Cortex of kidney (tissue), 1 donor: ENCODE data around the gene FES.
A peak's percentile ranks its signal among the peaks of the same experiment; 100 is the strongest.

Source experiments
- DNase-seq: peaks from one replicate; lab custom pipeline; 2025; lab: John Stamatoyannopoulos, UW

Gene FES

DNA sequence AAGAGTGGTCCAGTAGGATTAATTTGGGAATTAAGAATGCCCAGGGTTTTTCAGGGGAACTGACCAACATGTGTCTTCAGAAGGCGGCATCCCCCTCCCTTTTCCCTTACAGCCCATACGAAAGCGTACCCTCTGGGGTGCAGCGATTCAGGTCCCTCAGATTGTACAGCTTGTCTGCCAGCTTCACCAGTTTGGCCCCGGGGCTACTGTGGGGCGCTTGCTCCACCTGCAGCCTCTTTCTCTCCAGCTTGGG lies 47.2 kb downstream of the FES start:
- no peak for DNase-seq

DNA sequence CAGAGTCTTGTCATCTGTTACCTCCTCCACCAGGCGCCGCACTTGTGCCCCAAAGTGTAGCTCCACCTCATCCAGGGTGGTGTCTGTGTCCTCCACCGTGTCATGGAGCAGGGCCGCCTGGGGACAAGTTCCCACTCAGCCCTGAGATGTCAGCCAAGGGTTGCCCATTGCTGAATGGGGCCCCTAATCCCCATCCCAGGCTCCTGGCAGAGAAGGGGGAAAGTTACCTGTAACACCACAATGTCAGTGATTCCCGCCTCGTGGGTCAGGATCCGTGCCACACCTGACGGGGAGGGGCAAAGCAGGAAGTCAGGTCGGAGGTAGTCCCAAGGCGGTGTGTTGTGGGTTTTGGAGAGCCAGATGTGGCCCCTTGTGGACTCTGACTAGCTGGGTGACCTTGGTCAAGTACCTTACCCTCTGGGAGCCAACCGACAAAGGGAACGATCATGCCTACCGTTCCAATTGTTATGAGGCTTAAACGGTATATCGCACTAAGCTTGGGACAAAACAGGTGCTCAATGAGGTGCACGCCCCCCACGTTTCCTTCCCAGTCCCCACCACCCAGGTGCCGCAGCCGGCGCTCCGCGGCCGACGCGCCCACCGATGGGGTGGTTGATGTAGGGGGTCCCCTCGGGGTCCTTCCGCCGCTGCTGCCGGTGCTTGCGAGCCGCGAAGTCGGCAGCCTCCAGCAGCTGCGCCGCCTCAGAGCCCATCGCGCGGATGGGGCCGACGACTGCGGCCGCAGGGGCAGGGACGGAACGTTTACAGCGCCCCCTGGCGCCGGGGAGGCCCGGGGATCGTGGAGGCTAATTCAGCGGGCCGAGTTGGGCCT lies 47.7 kb downstream of the FES start, which contains the start of gene HDDC3:
HDDC3 (minus strand) TSS at position 722 of the 832 bp plus-strand sequence; CDS start at position 713, 9 bp downstream.
- no peak for DNase-seq

DNA sequence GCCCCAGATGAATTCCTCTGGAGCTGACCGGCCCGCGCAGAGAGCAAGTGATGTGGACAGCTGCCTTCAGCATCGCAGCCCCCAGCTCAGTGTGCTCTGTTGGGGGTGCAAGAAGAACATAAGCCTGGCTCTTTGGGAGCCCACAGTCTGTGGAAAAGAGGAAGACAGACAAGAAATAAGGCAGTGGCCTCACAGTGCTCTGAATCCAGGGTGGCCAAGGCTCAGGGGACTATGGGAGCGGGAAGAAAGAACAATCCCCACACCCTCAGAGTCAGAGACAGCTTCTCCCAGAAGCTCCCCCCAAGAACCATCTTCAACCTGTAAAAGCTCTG lies 48.3 kb downstream of the FES start:
- no peak for DNase-seq

DNA sequence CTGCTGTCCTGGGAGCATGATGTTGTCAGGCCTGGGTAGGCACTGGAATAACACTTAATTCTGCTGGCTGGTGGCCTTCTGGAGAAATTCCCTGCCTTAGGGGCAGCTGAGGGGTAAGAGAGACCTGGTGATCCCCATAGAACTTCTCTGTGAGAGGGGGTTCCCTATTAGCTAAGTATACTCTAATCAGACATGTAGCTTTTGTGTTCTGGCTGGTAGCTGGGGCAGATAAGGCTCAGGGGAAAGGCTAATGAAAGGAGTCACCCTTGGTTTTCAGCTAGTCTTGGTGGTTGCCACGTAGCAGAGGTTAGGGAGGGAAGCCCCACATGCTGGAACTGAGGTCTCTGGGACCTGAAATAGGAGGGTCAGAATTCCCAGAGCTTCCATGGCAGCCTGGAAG lies 49.0 kb downstream of the FES start:
- DNase-seq, result no peak

DNA sequence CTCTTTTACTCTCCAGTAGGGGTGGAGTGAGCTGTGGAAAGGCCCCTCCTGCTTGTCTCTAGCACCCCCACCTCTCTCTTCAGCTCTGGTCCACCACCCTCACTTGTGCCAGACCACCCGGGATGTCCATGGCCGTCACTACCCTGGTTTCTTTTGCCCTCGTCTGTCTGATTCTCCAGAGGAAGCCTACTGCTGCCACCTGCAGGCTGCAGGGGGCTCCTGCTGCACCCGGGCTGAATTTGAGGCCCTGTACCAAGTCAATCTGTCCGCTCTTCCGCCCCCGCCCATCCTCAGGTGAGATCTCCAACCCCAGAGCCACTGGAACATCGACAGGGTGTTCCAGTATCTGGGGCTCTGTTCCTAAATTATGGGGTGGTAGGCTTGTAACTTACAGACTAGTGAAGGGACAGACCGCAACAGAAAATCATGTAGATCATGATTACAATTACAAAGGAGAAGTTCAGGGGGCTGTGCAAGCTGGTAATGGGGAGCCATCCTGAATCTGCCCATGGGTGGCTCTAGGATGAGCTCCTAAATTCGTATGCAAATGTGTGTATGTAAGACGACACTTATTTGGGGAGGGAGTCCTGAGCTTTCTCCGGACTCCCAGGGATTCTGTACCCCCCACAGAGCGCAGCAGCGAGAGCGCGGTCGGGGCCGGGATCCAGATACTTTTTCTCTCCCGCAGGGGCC lies 50.1 kb downstream of the FES start:
- DNase-seq, result no peak

DNA sequence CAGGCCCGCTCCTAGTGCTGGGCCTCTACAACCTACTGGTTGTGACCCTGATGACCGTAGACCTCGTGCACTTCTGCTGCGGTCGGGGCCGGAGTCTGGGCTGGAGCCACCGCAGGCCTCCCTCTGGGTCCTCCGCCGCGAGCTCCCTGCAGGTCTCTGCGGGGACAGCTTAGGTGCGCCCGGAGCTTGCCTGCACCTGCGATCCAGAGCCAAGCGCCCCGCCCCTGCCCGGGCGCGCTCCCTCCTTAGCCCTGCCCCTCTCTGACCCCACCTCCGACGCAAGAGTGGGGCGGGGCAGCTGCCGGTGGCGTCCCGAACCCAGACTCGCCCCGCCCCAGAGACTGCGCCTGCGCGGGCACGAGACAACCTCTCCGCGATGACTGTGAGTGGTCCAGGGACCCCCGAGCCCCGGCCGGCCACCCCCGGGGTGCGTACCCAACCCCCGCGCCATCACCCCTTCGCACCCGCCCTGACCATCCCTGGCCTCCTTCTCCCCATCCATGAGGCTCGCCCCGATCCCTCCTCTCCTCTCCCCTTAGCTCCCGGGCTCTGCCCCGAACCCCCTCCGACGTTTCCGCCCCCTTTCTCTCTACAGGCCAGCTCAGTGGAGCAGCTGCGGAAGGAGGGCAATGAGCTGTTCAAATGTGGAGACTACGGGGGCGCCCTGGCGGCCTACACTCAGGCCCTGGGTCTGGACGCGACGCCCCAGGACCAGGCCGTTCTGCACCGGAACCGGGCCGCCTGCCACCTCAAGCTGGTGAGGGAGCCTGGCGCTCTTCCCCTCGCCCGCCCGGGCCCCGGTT lies 50.8 kb downstream of the FES start, which contains the start of gene UNC45A:
UNC45A (plus strand) TSS at position 337 of the 803 bp plus-strand sequence; CDS start at position 377, 40 bp downstream.
- peak; percentile 48 for DNase-seq

DNA sequence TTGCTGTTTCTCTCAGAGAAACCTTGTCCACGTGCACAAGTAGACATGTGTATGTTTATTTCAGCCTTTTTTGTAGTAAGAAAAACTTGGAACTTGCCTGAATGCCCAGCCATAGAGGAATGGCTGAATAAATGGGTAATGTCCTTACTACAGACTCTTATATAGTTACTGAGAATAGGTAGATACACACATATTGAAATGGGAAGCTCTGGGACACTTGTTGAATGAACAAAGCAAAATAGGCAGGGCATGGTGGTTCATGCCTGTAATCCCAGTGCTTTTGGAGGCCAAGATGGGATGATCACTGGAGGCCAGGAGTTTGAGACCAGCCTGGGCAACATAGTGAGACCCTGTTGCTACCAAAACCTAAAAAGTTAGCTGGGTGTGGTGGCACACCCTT lies 52.5 kb downstream of the FES start:
- DNase-seq, result no peak

DNA sequence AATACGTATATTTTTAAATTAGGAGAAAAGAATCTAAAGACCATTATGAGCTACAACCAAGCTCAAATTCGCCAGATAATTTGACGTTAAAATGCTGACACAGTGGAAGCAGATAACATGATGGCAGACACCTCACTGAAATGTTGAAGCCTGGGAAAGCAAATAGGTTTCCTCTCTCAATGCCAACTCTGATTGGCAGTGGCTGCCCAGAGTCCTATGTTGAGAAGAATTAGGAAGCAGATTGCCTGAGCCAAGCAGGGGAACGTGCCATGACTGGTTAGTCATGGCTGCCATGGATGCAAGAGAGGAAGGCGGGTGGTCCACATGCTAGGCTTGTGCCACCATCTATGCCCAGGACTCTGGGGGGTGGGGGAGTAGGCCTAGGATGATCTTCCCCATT lies 54.0 kb downstream of the FES start:
- DNase-seq, result no peak

DNA sequence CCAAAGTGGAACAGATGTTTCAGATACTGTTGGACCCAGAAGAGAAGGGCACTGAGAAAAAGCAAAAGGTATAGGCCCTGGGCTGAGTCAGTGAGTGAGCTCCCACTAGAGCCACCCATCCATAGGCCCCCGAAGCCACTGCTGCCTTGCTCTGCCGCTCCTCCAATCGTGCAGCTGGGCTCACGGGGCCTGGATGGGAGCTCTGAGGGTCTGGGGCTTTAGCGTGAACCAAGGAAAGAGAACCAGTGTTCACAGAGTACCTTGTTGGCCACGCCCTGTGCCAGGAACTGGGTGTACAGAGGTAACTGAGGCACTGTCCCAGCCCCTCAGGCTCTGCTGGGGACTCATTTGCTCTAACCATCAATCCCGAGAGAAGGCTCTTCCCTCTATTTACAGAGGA lies 55.5 kb downstream of the FES start:
- DNase-seq, result no peak

DNA sequence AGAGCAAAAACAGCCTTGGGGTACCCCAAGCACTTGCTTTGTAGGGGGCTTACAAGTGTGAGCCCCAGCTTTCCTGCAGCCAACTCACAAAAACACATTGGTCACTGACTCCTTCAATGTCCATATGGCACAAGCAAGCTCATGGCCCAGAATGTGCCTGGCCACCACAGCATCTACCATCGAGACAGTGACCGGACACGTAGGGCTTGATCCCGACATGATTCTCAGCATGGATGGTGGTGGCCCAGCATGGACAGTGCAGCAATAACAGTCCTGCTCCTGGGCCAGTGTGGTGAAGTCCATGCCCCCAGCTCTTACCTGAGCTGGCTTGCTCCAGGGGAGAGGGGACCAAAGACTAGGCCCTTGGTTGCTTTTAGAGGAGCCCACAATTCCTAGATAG lies 56.7 kb downstream of the FES start:
- DNase-seq, result no peak

DNA sequence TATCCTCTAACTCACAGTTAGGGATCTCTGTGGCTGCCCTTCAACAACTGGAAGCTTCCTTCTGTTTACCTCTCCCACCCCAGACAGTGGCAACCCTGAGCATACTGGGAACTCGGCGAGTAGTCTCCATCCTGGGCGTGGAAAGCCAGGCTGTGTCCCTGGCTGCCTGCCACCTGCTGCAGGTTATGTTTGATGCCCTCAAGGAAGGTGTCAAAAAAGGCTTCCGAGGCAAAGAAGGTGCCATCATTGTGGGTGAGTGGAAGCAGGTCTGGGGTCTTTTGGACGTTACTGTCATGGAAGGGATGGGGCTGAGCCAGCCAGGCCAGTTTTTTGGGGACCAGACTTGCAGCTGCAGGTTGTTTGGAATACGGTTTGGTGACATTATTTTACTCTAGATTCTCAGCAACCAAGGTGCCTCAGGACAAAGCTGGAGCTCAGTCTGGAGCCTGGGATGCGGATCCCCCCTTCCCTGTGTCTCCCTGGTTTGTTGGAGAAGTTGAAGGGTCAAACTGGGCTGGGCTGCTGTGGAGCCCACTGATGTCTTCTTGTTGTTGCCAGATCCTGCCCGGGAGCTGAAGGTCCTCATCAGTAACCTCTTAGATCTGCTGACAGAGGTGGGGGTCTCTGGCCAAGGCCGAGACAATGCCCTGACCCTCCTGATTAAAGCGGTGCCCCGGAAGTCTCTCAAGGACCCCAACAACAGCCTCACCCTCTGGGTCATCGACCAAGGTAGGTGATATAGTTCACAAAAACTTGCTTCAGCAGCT lies 58.2 kb downstream of the FES start:
- no peak for DNase-seq

DNA sequence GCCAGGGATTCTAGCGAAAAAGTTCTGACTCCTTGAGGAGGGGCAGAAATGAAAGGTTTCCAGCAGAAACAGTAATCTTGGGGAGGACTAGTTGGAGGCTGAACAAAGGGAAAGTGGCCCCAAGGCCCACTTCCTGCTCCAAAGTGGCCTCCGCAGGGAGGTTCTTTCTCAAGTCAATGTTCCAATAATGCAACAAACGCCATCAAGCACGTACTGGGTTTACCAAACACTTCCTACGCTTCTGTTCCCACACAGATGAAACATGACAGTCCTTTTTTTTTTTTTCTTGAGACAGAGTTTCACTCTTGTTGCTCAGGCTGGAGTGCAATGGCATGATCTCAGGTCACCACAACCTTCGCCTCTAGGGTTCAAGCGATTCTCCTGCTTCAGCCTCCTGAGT lies 60.8 kb downstream of the FES start:
- DNase-seq, result no peak
